NCI-H2107 treated with DMSO at 0.1 percent for 48 hours (cell line): Measurements from ENCODE around the gene PRKN.
A peak's percentile ranks its signal among the peaks of the same experiment; 100 is the strongest.

Source experiments
- DNase-seq: peaks from one replicate; lab custom pipeline; 2025; ENCODE audit not compliant: unreplicated experiment; lab: John Stamatoyannopoulos, UW

Gene PRKN

DNA sequence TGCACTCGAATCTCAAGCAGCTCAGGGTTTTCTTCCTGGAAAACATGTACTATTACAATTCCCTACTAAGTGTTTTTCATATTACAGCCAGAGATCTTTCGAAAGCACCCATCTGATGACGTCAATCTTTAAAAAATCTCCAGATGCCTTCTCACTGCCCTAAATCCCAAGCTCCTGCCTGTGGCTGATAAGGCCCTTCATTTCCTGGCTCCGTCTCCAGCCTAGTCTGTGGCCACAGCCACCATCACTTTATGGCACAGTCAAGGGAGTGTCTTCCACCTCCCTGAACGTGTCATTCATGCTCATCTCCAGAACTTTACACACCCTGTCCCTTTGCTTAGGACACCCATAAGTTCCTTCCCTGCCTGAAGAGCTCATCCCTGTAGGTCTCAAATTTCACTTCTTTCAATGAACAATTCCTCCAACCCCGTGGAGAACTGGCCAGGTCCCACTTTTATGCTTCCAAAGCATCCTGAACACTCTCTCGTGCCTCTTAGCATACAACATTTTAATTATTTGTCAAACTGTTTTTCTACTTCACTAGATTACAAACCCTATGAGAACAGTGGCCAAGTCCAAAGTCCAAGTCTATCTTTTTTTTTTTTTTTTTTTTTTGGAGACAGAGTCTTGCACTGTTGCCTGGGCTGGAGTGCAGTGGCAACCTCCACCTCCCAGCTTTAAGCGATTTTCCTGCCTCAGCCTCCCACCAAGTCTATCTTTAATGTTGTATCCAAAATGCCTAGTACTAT is 1347.6 kb downstream of the PRKN start:
- no peak for DNase-seq

DNA sequence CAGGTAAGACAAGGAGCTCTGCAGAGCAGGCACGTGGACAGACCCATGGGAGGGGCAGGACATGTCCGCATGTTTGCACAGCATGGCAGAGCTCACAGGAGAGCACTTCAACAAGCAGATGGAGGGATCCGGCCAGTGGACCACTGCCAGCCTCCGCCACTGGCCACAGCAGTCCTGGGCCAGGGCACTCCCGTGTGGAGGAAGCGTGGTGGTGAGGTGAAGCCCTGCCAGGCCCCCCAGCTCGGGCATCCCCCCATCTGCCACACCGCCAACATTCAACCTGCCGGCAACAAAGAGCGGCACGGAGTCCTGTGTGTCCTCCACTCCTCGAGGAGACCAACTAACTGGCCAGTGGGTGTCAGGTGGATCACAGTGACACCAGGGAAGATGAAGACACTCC is 1349.5 kb downstream of the PRKN start:
- DNase-seq, result no peak

DNA sequence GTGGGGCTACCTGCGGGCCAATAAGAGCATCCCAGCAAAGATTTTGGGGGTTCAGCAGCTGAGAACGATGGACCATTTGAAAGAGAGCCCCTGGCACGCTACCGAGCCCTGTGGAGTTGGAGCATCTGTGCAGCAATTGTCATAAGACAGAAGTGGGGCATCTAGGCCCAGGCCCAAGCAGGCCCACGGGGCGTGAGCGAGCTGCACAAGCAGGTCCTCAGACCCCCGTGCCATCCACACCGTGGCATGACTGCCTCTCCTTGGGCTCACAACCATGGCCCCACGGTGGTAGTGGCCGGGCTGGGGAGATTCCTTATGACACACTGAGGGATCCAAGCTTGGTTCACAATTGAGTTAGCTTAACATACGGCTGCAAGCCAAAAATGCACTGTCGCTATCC is 1350.5 kb downstream of the PRKN start:
- DNase-seq, result no peak

DNA sequence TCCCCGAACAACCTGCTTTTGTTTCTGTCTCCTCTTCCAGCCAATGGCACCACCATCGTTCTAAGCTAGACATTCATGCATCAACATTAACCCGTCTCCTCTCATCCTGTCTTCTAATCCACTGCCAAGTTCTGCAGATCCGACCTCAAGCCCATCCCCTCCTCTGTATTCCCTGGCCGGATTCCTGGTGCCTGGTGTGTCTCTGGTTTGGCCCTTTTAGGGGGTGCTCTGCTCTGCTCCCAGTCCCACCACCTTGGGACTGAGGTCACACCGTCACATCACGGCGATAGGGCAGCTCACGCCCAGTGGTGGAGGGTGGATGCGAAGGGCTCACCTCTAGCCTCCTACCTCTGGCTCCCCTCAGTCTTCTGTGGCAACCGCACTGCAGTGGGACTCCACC is 1351.2 kb downstream of the PRKN start:
- DNase-seq, result no peak

DNA sequence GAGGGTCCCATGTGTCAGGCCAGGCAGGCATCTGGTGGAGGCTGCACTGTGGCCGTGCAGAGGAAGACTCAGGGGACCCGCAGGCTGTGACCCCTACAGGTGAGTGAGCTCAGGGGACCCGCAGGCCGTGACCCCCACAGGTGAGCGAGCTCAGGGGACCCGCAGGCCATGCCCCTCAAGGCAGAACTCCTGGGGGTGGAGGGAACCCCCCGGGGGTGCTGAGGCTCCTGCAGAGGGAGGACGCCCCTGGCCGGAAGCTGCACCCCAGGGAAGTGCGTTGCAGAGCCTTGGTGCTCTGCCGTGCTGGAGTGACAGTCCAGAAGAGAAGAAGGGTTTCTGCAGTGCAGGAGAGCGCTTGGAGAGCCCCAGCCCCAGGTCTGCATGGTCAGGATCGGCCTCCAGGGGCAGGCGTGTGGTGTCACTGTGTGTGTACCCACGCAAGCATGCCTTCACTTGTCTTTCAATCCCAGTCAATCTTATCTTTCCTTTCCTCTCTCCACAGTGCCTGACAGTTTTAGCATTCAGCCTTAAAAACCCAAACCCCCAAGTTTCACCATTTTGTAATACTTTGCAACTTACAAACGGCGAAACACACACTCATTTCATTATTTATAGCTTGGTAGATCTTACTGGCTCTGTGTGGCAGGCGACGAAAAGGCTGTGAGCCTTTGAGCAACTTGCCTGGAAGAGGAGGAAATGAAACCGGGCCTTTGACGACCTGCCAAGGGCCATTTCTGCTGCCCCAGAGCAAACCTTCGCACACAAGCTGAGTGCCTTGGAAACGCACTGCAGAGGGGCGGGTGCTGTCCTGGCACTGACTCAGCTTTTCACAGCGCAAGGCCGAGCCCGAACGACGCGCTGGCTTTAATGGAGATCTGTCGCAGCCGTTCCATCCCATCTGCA is 1352.3 kb downstream of the PRKN start:
- DNase-seq, result peak; percentile 26

DNA sequence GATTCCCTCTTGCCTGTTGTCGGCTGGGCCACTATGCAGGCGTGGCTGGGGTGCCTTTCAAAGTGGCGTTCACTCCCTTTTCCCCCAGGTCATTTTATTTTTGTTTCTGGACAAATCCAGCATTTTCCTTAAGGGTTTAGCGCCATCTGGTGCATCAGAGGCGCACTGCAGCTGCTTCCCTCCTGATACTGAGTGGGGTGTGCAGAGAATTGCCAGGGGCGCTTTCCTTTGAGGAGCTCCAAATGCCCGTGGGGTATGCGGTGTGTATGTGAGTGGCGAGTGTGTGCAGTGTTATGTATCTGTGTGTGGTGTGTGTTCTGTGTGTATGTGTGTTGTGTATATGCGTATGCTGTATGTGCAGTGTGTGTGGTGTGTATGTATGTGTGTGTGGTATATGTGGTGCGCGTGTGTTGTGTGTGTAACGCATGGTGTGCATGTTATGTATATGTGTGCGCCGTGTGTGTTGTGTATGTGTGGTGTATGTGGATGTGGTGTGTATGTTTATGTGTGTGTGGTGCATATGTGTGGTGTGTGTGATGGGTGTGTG is 1353.6 kb downstream of the PRKN start:
- no peak for DNase-seq

DNA sequence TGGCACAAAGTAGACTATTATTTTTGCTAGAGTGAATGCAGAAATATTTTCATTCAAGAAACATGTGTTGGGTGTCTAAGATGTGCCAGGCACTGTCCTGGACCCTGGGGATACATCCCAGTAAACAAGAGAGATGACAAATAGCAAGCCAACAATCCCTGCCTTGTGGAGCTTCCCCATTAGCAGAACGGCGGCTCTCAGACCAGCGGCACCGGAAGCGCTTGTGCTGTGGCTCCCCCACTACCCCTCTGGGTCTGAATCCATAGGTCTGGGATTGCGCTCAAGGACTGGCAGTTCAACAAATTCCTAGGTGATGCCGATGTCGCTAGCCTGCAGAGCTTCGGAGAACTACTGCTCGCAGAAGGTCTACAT is 1355.2 kb downstream of the PRKN start:
- no peak for DNase-seq

DNA sequence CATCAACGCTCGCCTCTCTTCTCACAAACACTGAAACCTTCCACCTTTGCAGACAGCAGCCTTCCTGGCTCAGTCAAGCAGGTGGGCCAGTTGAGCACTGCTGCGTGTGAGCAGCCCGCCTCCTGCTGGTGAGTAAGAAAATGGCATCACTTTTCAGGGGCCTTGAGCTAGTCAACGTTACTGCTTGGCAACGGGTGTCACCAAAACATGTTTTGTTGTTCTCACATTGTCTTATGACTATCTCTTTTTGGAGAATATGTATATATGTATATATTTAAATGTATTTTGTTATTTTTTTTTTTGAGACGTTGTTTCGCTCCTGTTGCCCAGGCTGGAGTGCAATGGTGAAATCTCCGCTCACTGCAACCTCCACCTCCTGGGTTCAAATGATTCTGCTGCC is 1356.7 kb downstream of the PRKN start:
- DNase-seq, result peak; percentile 54

DNA sequence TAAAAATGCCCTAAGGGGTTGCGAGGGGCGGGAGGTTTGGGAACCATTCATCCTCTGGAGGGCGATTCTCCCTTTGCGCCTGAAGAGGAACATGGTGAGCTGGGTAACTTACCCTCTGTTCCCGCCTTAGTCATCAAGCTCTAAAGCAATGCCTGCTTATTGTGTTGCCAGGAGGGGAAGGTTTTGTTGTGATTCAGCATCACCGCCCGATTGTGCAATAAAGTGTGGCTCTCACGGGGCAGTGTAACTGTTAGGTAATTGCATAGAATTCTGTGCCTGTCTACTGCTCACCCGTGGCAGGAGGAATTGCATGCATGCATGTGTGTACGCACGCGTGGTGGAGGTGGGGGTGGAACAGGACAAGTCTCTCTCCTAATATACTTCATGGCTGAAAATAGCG is 1358.2 kb downstream of the PRKN start:
- DNase-seq, result no peak

DNA sequence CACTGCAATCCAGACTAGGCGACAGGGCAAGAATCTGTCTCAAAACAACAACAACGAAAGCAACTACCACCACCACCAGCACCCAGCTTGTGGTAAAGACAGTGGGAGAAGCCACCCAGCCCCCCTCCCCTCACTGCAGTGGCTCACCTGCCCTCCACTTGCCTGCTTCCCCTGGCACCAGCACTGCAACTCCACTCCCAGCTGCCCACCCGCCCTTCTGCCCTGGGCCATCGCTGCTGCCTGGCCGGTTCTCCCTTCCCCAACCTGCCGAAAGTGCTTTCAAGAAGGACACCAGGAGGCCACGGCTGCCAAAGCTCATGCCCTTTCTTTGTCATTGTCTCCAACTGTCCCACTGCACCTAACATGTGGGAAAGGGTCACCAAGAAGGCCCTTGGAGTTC is 1359.1 kb downstream of the PRKN start:
- no peak for DNase-seq

DNA sequence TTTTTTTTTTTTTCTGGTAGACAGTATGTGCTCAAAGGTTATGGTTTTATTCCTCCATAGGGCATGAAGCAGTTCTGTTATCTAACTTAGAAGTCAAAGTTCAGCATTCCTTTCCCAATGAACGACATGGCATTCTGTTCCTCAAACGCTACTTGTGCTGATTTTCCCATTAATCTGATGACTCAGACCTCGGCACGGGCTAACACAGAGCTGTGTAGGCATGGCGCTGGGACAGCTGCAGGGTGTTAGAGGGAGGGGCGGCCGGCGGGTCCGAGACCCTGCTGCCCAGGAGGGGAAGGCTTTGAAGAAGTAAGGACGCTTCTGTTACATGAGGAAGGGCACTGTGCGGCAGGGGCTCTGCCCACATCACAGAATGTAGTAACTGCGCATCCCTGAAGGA is 1360.1 kb downstream of the PRKN start:
- no peak for DNase-seq

DNA sequence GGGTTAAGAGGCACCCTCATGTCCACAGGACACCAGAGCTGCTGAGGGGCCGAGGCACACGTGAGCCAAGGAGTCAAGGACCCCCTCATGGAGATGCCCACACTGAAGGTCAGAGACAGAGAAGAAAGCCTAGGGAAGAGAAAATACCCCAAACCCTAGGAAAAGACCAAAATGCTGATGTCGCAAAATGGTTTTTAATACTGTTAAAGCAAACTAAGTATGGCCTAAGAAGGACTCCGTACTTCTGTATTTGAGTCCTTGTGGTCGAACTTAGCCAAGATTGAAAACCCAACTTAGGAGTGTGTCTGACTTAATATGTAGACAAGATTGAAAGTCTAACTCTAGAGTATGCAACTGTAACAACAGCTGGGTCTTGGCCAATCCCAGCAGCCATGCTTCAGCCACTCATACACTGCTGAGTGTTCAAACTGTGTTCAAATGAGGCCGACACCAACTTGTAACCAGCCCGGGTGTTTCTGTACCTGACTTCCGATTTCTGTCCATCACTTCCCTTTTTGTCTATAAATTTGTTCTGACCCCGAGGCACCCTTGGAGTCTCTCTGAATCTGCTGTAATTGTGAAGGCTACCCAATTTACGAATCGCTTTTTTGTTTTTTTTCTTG is 1361.2 kb downstream of the PRKN start:
- no peak for DNase-seq

DNA sequence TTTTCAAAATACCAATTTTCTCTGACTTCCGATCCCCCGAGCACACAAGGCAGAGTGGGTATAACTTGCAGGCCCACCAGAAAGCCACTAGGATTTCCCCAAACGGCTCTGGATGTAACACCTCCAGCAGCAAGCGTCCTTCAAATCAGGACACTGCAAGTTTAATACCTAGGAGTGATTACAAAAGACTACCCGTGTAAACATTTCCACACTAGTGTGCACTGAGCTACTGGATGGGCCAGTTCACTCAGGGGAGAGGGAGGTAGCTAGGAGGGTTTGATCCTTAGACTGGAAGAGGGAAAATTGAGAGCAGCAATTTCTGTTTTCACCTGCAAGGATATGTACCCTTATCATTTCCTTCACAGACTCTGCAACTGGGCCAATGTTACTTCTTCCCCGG is 1361.9 kb downstream of the PRKN start:
- DNase-seq, result no peak

DNA sequence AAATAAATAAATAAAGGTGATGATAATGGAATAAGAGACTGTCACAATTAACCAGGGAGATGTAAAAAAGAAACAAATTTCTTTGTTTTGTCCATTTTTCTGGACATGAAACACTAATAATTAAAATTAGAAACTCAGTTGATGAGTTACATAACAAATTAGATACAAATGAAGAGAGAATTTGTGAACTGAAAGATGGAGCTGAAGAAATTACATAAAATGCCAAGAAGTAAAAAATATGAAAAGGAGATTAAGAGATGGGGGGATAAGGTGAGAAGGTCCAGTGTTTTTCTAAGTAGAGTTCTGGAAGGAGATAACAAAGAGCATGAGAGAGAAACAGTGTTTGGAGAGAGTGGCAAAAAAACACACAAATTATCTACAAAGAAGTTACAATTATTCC is 1364.3 kb downstream of the PRKN start:
- no peak for DNase-seq

DNA sequence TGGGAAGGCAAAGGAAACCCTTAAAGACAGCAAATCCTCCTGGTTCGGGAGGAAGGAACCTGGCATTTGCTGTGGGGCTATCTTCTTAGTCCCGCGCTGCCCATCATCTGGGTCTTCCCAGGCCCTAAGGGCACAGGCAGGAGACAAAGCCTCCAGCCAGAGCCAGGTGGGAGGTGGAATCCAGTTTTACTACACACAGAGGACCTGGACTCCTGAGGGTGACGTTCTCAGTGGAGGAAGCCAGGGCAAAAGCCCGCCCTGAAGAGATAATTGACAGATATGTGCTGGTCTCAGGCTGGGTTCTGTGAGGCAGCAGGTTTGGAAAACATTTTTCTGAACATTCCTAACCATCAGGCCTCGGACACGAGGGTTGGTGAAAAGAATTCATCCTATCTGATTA is 1365.3 kb downstream of the PRKN start:
- DNase-seq, result no peak

DNA sequence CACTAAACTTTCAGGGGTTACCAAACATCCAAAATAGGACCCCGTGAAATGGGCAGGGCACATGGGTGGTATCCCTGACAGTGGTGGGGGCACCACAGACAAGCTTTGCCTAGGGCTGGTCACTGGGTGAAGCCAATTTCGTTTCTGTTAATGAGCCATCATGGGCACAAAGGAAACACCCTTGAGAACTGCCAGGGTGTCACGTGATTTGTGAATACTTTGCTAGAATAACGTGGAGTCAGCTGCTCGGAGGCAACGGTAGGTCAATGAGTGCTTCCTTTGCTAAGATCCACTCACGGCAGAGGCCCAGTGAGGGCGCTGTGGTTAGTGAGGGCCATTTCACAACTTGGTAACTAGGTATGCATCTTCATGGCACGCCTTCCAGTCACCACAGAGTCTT is 1366.0 kb downstream of the PRKN start:
- no peak for DNase-seq

DNA sequence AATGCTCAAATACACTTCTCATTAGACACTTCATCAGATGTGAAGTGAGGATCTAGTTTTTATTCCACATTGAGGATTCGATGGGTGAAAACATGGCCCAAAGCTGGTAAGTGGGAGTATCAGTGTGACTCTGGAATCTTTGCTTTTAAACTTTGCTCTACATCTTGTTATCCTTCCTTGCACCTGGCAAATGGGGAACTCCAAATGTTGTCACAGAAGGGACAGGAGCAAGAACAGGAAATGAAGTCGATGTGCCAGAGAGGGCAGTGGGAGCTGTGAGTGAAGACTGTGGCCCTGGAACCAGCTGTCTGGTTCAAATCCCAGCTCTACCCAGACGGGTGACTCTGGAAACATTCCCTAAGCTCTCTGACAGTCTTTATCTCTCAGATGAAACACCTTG is 1367.0 kb downstream of the PRKN start:
- DNase-seq, result no peak

DNA sequence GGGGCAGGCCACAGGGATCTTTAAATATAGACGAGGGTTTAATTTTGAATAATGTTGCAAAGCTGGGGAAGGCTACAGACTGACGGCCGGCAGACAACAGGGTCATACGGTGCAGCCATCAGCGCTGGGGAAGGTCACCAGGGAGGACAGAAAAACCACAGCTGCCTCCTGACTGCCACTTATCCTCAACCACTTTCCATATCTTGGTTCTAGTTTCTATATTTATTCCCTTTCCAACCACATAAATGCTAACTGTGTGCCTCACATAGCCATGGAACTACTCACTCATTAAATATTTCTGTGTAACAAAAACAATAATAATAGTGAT is 1368.0 kb downstream of the PRKN start:
- no peak for DNase-seq

DNA sequence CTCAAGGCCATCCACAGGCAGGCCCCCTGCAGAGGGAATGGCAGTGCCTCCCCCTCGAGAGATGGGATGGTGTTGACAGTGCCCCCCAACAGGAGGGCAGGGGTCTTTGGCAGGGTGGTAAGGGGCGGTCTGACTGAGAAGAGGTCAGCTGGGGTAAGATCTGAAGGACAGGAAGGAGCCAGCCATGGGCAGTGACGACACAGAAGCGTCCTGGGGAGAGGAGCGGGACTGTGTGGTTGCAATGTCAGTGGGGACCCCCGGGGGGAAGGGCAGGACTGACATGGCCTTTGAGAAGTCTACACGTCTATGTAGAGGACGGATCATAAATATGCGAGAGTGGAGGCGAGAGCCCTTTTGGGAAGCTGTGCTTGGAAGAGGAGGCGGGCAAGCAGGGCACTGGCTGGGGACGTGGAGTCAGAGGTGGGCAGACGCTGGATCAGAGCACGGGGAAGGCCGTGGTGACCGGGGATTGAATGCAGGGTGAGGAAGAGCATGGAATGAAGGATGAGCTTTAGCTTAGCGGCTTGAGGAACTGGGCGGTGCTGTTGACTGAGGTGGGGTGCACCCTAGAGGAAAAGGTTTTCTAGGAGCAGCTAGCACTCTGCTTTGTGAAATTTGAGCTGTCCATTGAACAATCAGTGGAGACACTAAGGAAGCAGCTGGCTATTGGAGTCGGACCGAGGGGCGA is 1371.3 kb downstream of the PRKN start:
- no peak for DNase-seq

DNA sequence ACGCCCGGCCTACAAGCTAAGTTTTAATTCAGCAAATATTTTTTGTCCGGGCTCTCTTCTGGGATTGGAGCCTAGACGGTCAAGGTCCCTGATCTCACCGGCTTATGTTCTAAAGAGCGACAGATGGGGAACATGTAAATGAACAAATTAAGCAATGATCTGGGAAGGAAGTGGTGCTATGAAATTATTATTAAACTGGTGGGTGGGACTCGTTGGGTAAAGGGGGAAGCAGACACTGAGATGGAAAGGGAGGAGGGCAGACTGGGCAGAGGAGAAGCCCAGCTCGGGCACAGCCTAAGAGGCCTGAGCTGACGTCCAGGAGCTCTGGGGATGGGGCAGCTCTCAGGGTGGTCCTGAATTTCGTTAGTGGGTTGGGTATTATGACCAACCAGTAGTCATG is 1371.9 kb downstream of the PRKN start:
- no peak for DNase-seq

DNA sequence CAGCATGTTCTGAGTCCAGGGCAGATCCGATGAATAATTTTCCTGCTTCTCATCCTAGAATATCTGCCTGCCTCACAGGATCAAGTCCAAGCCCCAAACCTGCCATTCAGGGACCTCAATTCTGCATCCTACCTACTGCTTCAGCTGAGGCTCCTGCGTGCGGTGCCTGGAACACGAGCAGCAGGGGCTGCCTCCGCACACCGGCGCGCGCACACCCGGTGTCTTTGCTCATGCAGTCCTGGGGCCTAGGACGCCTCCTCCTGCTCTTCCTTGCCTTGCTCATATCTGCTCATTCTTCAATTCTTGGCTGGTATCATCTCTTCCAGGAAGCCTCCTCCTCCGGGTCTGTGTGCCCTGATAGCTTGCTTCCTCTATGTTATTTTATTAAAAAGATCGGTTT is 1372.6 kb downstream of the PRKN start:
- DNase-seq, result no peak
